IMR-90 (cell line): ENCODE results near the gene WWC2. TPM values are rescaled to one million over a fixed set of nuclear protein-coding genes. Genes with fewer than 3 reads are reported as not detected.

Experiments used
- ATAC-seq: fragments of 200-7000 bp; cut with Tn5 transposase; 2 replicates; pipeline ENCODE4 v1.9.1; 2020; ENCODE audit warnings: low read depth, mild to moderate bottlenecking, moderate library complexity
- BruUV-seq: library from RNA; stranded (reverse); fragments of 400-500 nt; replicated peaks from 2 replicates; lab custom pipeline; 2021; lab: Mats Ljungman, UMichigan
- CTCF ChIA-PET: fragments of 300-600 bp; formaldehyde crosslinking; extraction: SDS; loops from one replicate; lab custom pipeline; 2021; ENCODE audit warnings: antibody characterized with exemption; lab: Yijun Ruan, JAX
- POLR2A ChIA-PET: fragments of 300-600 bp; sonication (Branson Sonifier 250); formaldehyde crosslinking; loops from one replicate; lab custom pipeline; 2022; ENCODE audit warnings: antibody characterized with exemption; ENCODE audit not compliant: unreplicated experiment; lab: Charles Lee
- DNase-seq: peaks from one replicate; pipeline ENCODE4 v3.0.0; 2013
- H2AFZ ChIP-seq: replicated peaks from 2 replicates; pipeline ENCODE3; 2013; ENCODE audit warnings: low read length, mild to moderate bottlenecking; ENCODE audit not compliant: poor library complexity
- H2AK5ac ChIP-seq: 2 replicates; pipeline ENCODE4 v1.6.1; 2013; ENCODE audit warnings: low read depth, low read length, inconsistent platforms
- H2AK9ac ChIP-seq: replicated peaks from 2 replicates; pipeline ENCODE3; 2013; ENCODE audit warnings: mild to moderate bottlenecking, low read depth, low read length, moderate library complexity; ENCODE audit not compliant: poor library complexity
- H2BK120ac ChIP-seq: 2 replicates; pipeline ENCODE4 v1.6.1; 2013; ENCODE audit warnings: low read depth, low read length, inconsistent platforms
- H2BK15ac ChIP-seq: 3 replicates; pipeline ENCODE4 v1.6.1; 2013; ENCODE audit warnings: low read depth, low read length, inconsistent platforms
- H2BK20ac ChIP-seq: 2 replicates; pipeline ENCODE4 v1.6.1; 2013; ENCODE audit warnings: low read depth, mild to moderate bottlenecking, inconsistent platforms, low read length, moderate library complexity
- H2BK5ac ChIP-seq: 2 replicates; pipeline ENCODE4 v1.6.1; 2013; ENCODE audit warnings: mild to moderate bottlenecking, low read depth, low read length, inconsistent platforms; ENCODE audit not compliant: poor library complexity, severe bottlenecking
- H3K14ac ChIP-seq: replicated peaks from 2 replicates; pipeline ENCODE4 v1.6.1; 2013; ENCODE audit warnings: low read depth, low read length, inconsistent platforms
- H3K18ac ChIP-seq: 2 replicates; pipeline ENCODE4 v1.6.1; 2013; ENCODE audit warnings: low read depth, low read length, control low read depth
- H3K23ac ChIP-seq: 2 replicates; pipeline ENCODE4 v1.6.1; 2013; ENCODE audit warnings: low read depth, low read length, inconsistent platforms
- H3K27ac ChIP-seq: 2 replicates; pipeline ENCODE4 v1.5.1; 2013; ENCODE audit warnings: mild to moderate bottlenecking, control low read depth, low read length; ENCODE audit not compliant: insufficient read depth
- H3K27me3 ChIP-seq: 2 replicates; pipeline ENCODE4 v1.6.1; 2013; ENCODE audit warnings: low read length; ENCODE audit not compliant: control insufficient read depth, insufficient read depth
- H3K36me3 ChIP-seq: 2 replicates; pipeline ENCODE4 v1.6.1; 2013; ENCODE audit warnings: low read length, mixed read lengths; ENCODE audit not compliant: control insufficient read depth, insufficient read depth
- H3K4ac ChIP-seq: 2 replicates; pipeline ENCODE4 v1.6.1; 2013; ENCODE audit warnings: low read depth, low read length, inconsistent platforms
- H3K4me1 ChIP-seq: 2 replicates; pipeline ENCODE4 v1.6.1; 2013; ENCODE audit warnings: low read length, mixed read lengths; ENCODE audit not compliant: control insufficient read depth, insufficient read depth
- H3K4me2 ChIP-seq: 2 replicates; pipeline ENCODE4 v1.6.1; 2013; ENCODE audit warnings: low read depth, mild to moderate bottlenecking, control low read depth, low read length, moderate library complexity
- H3K4me3 ChIP-seq: 2 replicates; pipeline ENCODE4 v1.5.1; 2013; ENCODE audit warnings: low read depth, mild to moderate bottlenecking, control low read depth, low read length, moderate library complexity; ENCODE audit not compliant: insufficient read depth
- H3K56ac ChIP-seq: 2 replicates; pipeline ENCODE4 v1.6.1; 2013; ENCODE audit warnings: low read length, inconsistent platforms; ENCODE audit not compliant: insufficient read depth; ENCODE audit errors: extremely low read depth
- H3K79me1 ChIP-seq, 2 experiments: 2 replicates each; pipeline ENCODE4 v1.6.1; 2013; ENCODE audit warnings: low read length in 2 of 2, inconsistent platforms in 1 of 2, low read depth in 1 of 2
- H3K9ac ChIP-seq: 2 replicates; pipeline ENCODE4 v1.6.1; 2013; ENCODE audit warnings: low read depth, low read length, control low read depth
- H3K9me1 ChIP-seq: 2 replicates; pipeline ENCODE4 v1.6.1; 2013; ENCODE audit warnings: low read length, inconsistent platforms; ENCODE audit not compliant: insufficient read depth
- H3K9me3 ChIP-seq: 2 replicates; pipeline ENCODE4 v1.6.1; 2013; ENCODE audit warnings: low read length; ENCODE audit not compliant: control insufficient read depth, insufficient read depth
- H4K20me1 ChIP-seq: 2 replicates; pipeline ENCODE4 v1.6.1; 2013; ENCODE audit warnings: low read length, inconsistent platforms; ENCODE audit not compliant: insufficient read depth
- H4K5ac ChIP-seq: 2 replicates; pipeline ENCODE4 v1.6.1; 2013; ENCODE audit warnings: mild to moderate bottlenecking, low read depth, low read length, control low read depth
- H4K8ac ChIP-seq, 2 experiments: 2 replicates each; pipeline ENCODE4 v1.6.1; 2013; ENCODE audit warnings: low read depth in 2 of 2, low read length in 2 of 2, control low read depth in 1 of 2, inconsistent platforms in 1 of 2
- H4K91ac ChIP-seq: 2 replicates; pipeline ENCODE4 v1.6.1; 2013; ENCODE audit warnings: low read depth, low read length, inconsistent platforms; ENCODE audit not compliant: insufficient read depth
- MAFK ChIP-seq: IDR thresholded peaks from 2 replicates; pipeline ENCODE4 v1.6.1; 2012; ENCODE audit warnings: low read depth, low read length, improper control_type of control experiment
- USF2 ChIP-seq: fragments of 150-350 bp; IDR thresholded peaks from 2 replicates; pipeline ENCODE4 v1.6.1; 2017; ENCODE audit warnings: mild to moderate bottlenecking, antibody characterized with exemption, low read length, low read depth
- dilution Hi-C: fragments of 300-500 bp; cut with HindIII; formaldehyde crosslinking; loops from one replicate; pipeline ENCODE4 v1.14.3; 2018; ENCODE audit warnings: low sequenced_read_pairs; ENCODE audit not compliant: unreplicated experiment
- in situ Hi-C: fragments of 300-500 bp; cut with MboI; formaldehyde crosslinking; loops from 3 replicates; pipeline ENCODE4 v1.14.3; 2019; ENCODE audit warnings: low sequenced_read_pairs, inconsistent platforms, mixed read lengths
- intact Hi-C: fragments of 100-400 bp; cut with micrococcal nuclease; formaldehyde crosslinking; loops from 2 replicates; pipeline ENCODE4 v1.10.0; 2022
- polyA plus RNA-seq, 3 experiments: library from polyadenylated mRNA; depleted of rRNA; stranded (reverse); fragments of >200 nt; gene quantifications; 2 replicates each; pipeline ENCODE4 v1.2.3, GENCODE V29; 2012; ENCODE audit warnings: low replicate concordance in 1 of 3
- total RNA-seq: library from RNA; depleted of rRNA; stranded (reverse); fragments of >200 nt; gene quantifications from 2 replicates; pipeline ENCODE4 v1.2.3, GENCODE V29; 2012

Gene WWC2
- total and polyA plus RNA-seq, 2 of the 4 experiments (the other 2 are of a cell fraction): 26.6 to 27.4 TPM

GRCh38 chr4:183110244-183110643 lies 11.2 kb downstream of the WWC2 start:
- intact Hi-C loops (no loop called here), in situ Hi-C loops (no loop called here), dilution Hi-C loops (no loop called here)
- Histone ChIP-seq H4K20me1 (peaks cover 64% of the 10 kb centered on the region), H2AK9ac (no peak overlapping the region), H3K27ac (no peak overlapping the region), H3K4me3 (no peak overlapping the region), H3K27me3 (no peaks in the 10 kb centered on the region), H4K91ac (no peak overlapping the region), H3K9me3 (no peaks in the 10 kb centered on the region), H2BK20ac (no peak overlapping the region), H3K4ac (no peak overlapping the region), H3K4me2 (no peak overlapping the region), H3K23ac (no peak overlapping the region), H3K36me3 (no peaks in the 10 kb centered on the region), H3K14ac (no peak overlapping the region), H2BK5ac (no peak overlapping the region), H3K4me1 (peaks cover 20% of the 10 kb centered on the region), H3K9me1 (peaks cover 9% of the 10 kb centered on the region; the same call in 1 of the 2 replicates), H4K5ac (no peak overlapping the region), H4K8ac (no peak overlapping the region), H2BK120ac (no peak overlapping the region), H3K18ac (no peak overlapping the region), H2AFZ (no peak overlapping the region), H3K9ac (no peak overlapping the region), H3K79me1 (peaks cover 15 to 84% of the 10 kb centered on the region in 2 experiments), H3K56ac (no peak overlapping the region), H2AK5ac (no peak overlapping the region), H2BK15ac (no peak overlapping the region)
- no TSS peak for BruUV-seq
- DNase-seq (no peak), ATAC-seq (no peak)
- TF ChIP-seq USF2 (no peak), MAFK (peak; percentile 35; the same call in 1 of the 2 replicates)
- ChIA-PET CTCF (no interaction called here), POLR2A (interaction anchor here (0.6 kb wide), 1 partner anchor 426 kb away, joined by 6 read pairs; no protein-coding TSS in a partner anchor)
